ENCODE results near the gene SLC37A4.
"Not testable (repeated sequence)": the region's sequence is repeated elsewhere in the genome, so short reads cannot be mapped to it uniquely, and the experiment has no call there.

SLC37A4 gene

DNA sequence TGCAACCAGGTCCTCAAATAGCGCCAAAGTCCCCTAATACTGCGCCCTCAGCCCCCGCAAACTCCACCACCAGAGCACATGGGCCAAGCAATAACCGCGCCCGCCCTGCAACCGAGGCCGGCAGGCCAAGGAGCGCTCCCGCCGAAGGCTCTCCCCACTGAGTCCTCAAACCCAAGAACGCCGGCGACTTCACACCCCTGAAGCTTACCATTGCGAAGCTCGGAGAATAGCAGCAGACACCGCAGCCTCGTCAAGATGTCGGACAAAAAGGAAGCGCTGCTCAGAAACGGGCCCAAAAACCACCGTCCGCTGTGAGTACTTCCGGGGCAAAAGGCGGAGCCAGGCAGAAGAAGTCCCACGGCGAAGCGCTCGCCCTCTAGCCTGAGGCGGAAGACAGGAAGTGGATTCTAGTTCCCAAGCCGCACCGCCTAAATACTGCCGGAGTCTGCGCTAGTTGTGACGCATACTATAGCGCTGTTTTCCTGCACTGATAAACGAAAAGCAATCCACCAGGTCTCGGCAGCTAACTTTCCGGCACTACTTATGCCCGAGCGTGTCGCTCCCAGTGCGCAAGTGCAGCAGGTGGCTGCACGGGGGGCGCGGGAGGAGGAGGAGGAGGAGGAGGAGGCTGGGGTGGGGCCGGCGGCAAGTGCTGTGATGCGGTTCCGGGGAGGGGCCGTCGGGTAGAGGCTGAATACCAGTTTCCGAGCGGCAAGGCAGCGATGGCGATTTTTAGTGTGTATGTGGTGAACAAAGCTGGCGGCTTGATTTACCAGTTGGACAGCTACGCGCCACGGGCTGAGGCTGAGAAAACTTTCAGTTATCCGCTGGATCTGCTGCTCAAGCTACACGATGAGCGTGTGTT lies 12.4 kb downstream of the SLC37A4 start, which contains the start of the genes RPS25 and TRAPPC4:
Gene RPS25, minus strand, starts transcription at position 270 of the 865 bp plus-strand sequence. Its CDS starts 59 bp downstream, at position 211.
Gene TRAPPC4, plus strand, starts transcription at position 693 of the 865 bp plus-strand sequence. Its CDS starts 30 bp downstream, at position 723.
- Mint-ChIP-seq H3K9me3 (no peaks in the 10 kb centered on the region), H3K36me3 (ENCODE audit: low read depth) (peaks cover 52% of the 10 kb centered on the region), H3K4me3 (peak within 1 kb of the TSS; percentile 100), H3K27me3 (ENCODE audit: low read depth, poor library complexity) (peaks cover 7% of the 10 kb centered on the region), H3K27ac (peak within 1 kb of the TSS; percentile 100), H3K4me1 (peaks cover 55% of the 10 kb centered on the region)
- TF ChIP-seq, protein P1, sequence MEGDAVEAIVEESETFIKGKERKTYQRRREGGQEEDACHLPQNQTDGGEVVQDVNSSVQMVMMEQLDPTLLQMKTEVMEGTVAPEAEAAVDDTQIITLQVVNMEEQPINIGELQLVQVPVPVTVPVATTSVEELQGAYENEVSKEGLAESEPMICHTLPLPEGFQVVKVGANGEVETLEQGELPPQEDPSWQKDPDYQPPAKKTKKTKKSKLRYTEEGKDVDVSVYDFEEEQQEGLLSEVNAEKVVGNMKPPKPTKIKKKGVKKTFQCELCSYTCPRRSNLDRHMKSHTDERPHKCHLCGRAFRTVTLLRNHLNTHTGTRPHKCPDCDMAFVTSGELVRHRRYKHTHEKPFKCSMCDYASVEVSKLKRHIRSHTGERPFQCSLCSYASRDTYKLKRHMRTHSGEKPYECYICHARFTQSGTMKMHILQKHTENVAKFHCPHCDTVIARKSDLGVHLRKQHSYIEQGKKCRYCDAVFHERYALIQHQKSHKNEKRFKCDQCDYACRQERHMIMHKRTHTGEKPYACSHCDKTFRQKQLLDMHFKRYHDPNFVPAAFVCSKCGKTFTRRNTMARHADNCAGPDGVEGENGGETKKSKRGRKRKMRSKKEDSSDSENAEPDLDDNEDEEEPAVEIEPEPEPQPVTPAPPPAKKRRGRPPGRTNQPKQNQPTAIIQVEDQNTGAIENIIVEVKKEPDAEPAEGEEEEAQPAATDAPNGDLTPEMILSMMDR (IDR thresholded peaks at IDR 0.05), result no peak
- peak; percentile 90 for DNase-seq

DNA sequence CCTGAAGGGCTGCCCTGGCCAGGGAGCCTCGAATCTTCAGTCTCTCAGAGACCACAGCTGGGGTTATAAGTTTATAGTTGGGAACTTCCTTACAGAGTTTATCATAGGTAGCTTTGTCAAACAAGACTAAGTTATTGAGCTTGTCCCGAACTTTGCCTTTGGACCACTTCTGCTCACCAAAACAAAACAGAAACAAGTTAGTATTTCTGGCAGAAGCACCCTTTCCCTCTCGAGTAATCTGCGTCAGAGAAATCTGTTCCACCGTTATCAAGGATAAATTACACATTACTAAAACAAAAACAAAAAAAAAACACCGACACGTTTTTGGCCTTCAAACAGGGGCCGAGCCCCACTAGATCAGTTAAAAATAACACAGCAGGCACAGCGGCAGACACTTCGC lies 13.3 kb downstream of the SLC37A4 start:
- DNase-seq; H3K9me3 Mint-ChIP-seq; H3K27me3 Mint-ChIP-seq (ENCODE audit: low read depth, poor library complexity): not testable (repeated sequence)
- H3K4me1 Mint-ChIP-seq, result peaks cover 55% of the 10 kb centered on the region
- H3K4me3 Mint-ChIP-seq, result peak overlapping the region; percentile 100
- peaks cover 58% of the 10 kb centered on the region for H3K36me3 Mint-ChIP-seq (ENCODE audit: low read depth)
- peak overlapping the region; percentile 100 for H3K27ac Mint-ChIP-seq

DNA sequence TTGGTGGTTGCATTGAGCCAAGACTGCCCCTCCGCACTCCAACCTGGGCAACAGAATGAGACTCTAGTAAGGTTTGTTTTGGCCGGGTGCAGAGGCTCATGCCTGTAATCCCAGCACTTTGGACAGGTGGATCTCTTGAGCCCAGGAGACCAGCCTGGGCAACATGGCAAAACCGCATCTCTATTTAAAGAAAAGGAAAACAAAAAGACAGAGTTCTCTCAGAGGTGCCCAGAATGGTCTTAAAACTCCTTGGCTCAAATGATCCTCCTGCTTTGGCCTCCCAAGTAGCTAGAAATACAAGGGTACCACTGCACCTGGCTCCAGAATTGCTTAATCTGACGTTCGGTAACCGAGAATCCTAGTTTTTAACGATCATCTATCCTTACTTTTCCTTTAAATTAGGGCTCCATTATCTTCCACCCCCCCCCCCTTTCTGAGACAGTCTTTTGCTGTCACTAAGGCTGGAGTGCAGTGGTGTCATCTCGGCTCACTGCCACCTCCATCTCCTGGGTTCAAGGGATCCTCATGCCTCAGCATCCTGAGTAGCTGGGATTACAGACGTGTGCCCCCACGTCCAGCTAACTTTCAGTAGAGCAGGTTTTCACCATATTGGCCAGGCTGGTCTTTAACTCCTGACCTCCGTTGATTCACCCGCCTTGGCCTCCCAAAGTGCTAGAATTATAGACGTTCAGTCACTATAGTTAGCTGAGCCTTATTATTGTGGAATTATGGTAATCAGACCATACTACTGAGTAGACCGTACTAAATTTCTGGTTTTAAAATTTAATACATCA lies 14.3 kb downstream of the SLC37A4 start:
- H3K27me3 Mint-ChIP-seq (ENCODE audit: low read depth, poor library complexity), result peaks cover 7% of the 10 kb centered on the region
- H3K4me1 Mint-ChIP-seq, result peaks cover 50% of the 10 kb centered on the region
- peak overlapping the region; percentile 100 for H3K4me3 Mint-ChIP-seq
- DNase-seq, result no peak
- H3K9me3 Mint-ChIP-seq, result no peaks in the 10 kb centered on the region
- H3K27ac Mint-ChIP-seq, result peak overlapping the region; percentile 75
- H3K36me3 Mint-ChIP-seq (ENCODE audit: low read depth), result peaks cover 53% of the 10 kb centered on the region
- TF ChIP-seq, protein P1 (IDR thresholded peaks at IDR 0.05), result no peak

DNA sequence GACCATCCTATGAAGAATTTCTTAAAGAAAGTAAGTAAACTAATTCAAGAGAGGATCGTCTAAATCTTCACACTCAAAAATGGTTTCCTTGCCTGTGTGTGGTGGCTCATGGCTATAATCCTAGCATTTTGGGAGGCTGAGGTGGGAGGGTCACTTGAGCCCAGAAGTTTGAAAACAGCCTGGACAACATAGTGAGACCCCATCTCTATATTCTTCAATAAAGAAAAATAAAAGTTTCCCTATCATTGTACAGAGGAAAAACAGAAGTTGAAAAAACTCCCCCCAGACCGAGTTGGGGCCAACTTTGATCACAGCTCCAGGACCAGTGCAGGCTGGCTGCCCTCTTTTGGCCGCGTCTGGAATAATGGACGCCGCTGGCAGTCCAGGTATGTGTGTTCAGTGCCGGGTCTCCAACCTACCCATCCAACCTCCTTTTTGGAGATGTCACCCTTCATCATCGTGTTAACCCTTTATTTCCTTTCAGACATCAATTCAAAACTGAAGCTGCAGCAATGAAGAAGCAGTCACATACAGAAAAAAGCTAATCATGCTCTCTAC lies 15.5 kb downstream of the SLC37A4 start:
- H3K4me1 Mint-ChIP-seq, result peaks cover 45% of the 10 kb centered on the region
- H3K27me3 Mint-ChIP-seq (ENCODE audit: low read depth, poor library complexity), result peaks cover 7% of the 10 kb centered on the region
- peak overlapping the region; percentile 90 for H3K27ac Mint-ChIP-seq
- no peaks in the 10 kb centered on the region for H3K9me3 Mint-ChIP-seq
- DNase-seq, result no peak
- no peak overlapping the region for H3K4me3 Mint-ChIP-seq
- TF ChIP-seq, protein P1 (IDR thresholded peaks at IDR 0.05), result no peak
- peaks cover 55% of the 10 kb centered on the region for H3K36me3 Mint-ChIP-seq (ENCODE audit: low read depth)

DNA sequence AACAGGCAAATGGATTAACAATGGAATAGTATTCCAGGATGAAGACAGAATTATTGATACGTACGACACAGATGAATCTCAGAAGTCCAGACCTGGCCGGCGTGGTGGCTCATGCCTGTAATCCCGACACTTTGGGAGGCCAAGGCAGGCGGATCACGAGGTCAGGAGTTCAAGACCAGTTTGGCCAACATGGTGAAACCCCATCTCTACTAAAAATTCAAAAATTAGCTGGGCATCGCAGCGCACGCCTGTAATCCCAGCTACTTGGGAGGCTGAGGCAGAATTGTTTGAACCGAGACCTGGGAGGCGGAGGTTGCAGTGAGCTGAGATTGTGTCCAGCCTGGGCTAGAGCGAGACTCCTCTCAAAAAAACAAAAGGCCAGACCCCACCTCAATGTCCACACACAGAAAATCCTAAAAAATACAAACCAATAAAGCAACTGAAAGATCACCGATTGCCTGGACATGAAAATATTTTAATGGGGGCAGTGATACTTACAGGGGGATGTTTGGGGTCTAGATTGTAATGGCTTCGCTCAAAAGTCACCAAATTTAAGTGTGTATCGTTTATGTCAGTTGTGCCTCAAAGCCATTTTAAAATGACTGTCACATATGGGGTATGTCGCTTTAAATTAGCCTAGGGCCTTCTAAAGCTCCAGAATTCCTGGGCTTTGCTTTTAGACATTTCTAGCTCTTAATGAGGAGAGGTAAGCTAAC lies 16.3 kb downstream of the SLC37A4 start:
- Mint-ChIP-seq H3K36me3 (ENCODE audit: low read depth) (peaks cover 53% of the 10 kb centered on the region), H3K27me3 (ENCODE audit: low read depth, poor library complexity) (peaks cover 5% of the 10 kb centered on the region), H3K27ac (peak overlapping the region; percentile 69), H3K9me3 (no peaks in the 10 kb centered on the region), H3K4me3 (no peak overlapping the region), H3K4me1 (peaks cover 38% of the 10 kb centered on the region)
- no peak for DNase-seq
- TF ChIP-seq, protein P1 (IDR thresholded peaks at IDR 0.05), result no peak

Measured in nephron progenitor cell (in vitro differentiated cells).